GM12875 (cell line): ENCODE results near the gene SOX13.

Experiments used
- H3K4me3 ChIP-seq: one replicate; pipeline ENCODE4 v1.5.1; 2011; ENCODE audit warnings: low read depth, low read length, control low read depth
- TF ChIP-seq, protein P1 (sequence below): IDR thresholded peaks from 2 replicates; pipeline ENCODE4 v1.5.1; 2011; ENCODE audit warnings: low read depth, mild to moderate bottlenecking, control low read depth, inconsistent platforms, low read length, moderate library complexity, borderline replicate concordance; ENCODE audit not compliant: insufficient read depth

Gene SOX13

DNA sequence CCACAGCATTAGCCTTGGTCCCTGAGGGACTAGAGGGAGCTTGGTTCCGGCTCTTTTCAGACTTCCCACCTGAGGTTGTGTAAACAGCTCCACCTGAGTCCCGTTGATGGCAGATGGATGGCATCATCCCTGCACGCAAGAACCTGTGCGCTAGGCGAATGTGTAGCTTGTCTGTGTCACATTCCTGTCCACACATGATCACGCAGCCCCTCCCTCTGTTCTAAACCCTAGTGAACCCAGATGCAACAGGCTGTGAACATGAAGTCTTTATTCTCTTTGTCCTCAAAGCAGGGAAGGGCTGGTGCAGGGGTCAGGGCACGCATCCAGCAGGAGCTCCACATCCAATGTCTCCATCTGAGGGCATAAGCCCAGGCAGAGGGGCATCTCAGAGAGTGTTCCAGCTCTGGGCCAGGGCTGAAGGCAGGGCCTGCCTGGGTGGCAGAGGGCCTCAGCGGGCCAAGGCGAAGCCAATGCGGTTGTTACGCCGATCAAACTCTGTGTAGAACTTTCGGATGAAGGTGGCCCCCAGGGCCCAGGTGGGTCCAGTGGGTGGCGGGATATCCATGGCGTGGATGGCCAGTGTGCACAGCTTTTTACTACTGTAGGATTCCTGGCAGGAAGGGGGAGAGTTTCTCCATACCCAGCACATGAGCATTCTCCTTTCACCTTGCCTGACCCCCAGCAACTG lies 81.8 kb downstream of the SOX13 start:
- no peak overlapping the region for H3K4me3 ChIP-seq
- TF ChIP-seq, protein P1, sequence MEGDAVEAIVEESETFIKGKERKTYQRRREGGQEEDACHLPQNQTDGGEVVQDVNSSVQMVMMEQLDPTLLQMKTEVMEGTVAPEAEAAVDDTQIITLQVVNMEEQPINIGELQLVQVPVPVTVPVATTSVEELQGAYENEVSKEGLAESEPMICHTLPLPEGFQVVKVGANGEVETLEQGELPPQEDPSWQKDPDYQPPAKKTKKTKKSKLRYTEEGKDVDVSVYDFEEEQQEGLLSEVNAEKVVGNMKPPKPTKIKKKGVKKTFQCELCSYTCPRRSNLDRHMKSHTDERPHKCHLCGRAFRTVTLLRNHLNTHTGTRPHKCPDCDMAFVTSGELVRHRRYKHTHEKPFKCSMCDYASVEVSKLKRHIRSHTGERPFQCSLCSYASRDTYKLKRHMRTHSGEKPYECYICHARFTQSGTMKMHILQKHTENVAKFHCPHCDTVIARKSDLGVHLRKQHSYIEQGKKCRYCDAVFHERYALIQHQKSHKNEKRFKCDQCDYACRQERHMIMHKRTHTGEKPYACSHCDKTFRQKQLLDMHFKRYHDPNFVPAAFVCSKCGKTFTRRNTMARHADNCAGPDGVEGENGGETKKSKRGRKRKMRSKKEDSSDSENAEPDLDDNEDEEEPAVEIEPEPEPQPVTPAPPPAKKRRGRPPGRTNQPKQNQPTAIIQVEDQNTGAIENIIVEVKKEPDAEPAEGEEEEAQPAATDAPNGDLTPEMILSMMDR = no peak

DNA sequence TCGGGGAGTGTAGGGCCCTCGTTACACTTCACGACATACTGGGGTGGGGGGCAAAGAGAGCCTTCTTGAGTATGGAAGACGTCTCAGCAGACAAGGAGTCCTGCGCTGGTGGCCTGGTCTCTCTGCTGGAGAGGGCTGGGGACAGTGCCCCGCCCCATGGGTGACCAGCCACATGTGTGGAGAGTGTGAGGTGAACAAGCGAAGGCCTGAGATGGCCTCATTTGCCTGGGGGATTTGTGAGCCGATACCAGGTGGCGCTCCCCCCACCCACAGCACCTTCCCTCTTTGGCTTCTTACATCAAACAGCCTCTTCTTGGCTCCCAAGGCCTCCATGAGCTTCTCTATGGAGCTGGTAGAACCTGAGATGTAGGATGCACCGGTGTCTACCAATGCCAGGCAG lies 83.0 kb downstream of the SOX13 start:
- TF ChIP-seq, protein P1 = no peak
- H3K4me3 ChIP-seq = no peak overlapping the region

DNA sequence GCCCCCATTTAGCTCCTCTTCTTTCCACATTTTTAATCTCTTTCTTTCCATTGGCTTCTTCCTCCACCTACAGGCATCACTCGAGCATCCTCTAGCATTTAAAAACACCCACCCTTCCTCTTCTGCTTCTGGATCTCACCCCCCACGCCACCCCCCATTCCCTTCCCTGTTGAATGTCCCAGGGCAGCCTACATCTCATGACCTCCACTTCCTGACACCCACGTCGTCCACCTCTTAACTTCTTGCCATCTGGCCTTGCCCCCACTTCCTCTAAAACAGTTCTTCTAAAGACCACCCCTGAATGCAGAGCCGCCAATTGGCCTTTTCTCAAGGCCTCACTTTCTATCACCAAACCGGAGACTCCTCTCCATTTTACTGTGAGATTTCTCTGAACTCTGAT lies 85.0 kb downstream of the SOX13 start:
- TF ChIP-seq, protein P1 = no peak
- no peak overlapping the region for H3K4me3 ChIP-seq

DNA sequence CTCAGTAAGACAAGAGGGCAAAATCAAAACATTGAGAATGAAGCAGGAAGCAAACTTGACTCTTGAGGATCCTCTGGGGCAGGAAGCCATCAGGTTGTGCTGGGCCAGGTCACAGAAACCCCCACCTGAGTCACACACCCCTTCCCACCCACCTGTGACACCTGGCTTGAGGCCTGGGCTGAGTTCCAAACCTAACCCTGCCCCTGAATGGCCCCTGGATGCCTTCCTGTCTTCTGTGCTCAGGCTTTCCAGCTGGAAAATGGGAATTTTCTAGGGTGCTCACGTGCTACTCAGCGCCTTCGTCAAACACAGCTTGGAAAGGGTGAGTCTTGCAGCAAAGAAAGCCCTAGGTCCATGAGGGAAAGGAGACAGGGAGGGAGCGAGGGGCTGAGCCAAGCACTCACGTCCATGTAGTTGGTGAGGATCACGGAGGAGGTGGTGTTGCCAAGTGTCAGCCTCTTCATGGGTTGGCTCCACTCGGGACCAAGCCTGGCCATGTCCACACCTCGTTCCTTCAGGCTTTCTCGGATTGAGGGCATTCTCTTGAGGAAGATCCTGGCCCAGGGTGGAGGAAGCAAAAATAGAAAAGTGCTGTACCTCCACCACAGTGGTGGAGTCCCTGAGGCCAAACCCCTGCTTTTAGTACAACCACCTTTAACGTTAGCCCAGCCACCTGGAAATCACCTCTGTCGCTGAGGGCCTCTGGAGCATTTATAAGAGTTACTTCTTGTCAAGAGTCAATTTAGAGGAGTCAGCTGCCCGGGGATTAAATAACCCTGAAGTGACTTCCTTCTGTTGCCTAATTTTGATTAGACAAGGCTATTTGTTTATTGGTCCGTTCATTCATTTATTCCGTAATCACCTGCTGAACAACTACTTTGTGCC lies 88.9 kb downstream of the SOX13 start:
- H3K4me3 ChIP-seq = no peak overlapping the region
- TF ChIP-seq, protein P1 = no peak

DNA sequence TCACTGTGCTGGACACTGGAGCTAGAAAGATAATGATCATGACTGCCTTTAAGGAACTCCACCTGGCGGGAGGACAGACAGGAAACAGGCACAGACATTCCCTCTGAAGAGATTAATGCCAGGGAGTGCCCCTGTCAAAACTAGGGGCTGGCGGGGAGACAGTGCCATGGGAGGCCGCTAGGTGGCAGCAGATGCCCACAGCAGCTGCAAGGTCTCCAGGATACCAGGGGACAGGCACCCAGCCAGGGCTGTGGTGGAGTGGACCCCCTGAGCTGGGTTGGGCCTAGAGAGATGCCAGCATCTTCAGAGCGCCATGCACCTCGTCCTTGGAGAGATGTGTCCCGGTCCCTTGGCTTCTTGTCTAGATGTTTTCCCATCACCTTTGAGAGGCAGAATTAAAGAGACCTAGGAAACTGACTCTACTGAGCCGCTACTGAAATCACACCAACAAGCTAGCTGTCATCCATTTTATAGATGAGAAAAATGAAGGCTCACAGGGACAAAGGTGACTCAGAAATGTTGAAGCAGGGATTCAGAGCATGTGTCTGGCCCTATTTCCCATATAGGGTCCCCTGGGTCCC lies 89.7 kb downstream of the SOX13 start:
- no peak overlapping the region for H3K4me3 ChIP-seq
- TF ChIP-seq, protein P1 = peak; percentile 99

DNA sequence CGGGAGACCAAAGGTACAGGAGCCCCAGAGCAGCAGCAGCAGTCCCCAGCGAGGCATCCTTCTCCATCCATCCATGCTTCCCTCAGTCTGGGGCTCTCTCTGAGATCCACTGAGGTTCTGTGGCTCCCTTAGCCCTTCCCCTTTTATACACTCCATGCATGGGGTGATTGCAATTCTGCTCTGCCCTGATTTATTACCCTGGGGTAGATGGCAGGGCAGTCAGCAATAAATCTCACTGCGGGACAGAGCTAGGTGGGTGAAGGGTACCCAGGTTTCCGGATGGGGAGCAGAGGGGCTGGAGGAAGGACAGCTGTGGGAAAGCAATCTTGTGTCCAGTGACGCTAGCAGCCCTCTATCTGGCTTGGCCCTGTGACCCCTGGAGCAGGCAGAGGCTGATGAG lies 93.3 kb downstream of the SOX13 start, which contains the start of gene REN:
Gene REN (minus strand): TSS at position 119 of the 400 bp plus-strand sequence. CDS start 44 bp downstream, at position 75.
- TF ChIP-seq, protein P1 = no peak
- no peak within 1 kb of the TSS for H3K4me3 ChIP-seq
